Measurements from ENCODE around the gene GPR151.
A peak's percentile ranks its signal among the peaks of the same experiment; 100 is the strongest.

GPR151 gene

GRCh38 chr5:146519554-146519953 is 3.6 kb upstream of the GPR151 start:
- no peak for DNase-seq

DNA sequence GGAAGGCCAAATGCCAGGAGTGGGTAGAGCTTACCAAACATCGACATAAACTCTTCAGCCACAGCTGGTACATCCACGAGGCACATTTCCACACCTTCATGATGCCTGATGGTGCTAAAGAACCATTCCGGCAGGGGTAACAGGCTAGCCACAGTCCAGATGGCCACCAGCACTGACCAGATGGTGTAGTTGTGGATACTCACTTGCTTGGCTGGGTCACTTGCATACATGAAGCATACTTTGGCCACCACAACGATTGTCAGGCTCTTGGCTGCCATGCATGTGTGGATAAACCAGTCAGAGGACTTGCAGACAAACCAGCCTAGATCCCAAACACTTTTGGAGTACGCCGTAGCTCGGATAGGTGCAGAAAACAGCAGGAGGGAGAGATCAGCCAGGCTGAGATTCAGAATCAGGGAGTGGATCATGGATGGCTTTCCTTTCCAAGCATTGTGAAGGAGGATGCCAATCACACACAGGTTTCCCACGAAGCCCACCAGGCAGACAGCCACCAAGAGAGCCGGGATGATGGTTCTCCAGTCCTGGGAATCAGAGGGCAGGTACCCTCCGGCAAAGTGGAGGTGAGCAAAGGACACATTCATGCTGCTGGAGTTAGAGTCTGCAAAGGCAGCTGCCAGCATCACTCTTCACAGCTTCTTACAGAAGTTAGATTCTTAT is 378 bp downstream of the GPR151 start:
- DNase-seq, result no peak

DNA sequence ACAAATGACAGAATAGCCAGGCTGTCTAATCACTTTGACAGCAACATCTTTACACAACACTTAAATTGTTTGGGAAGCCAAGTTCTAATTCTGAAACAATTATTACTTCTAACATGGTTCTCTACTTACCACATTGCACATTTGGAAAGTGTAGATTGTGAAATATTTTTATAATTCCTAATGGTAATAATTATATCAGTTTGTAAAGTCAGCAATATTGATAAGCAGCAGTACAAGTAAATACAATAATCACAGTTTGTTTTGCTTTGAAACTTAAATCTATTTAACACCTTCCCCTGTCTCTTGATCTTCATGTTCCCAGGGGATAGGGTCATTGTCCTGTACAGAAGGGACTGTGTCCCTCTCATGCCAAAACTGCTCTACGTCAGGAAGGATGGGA is 1.4 kb downstream of the GPR151 start:
- DNase-seq, result no peak

DNA sequence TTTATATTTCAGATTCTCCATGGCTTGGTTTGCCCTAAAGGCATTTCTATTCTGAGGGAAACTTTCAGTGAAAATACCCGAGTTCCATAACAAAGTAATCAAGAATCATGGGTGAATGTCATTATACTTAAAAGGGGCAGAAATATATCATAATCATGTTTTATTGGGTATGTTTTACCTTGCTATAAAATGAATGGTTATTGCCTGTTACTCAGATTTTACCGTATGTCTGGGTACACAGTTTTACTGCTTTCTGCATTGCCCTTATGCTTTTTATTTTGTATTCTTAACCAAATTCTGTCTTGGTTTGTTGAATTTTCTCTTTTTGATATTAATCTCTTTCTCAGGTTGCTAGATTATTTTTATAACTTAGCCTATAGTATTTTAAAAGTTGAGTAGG is 2.5 kb downstream of the GPR151 start:
- no peak for DNase-seq

- peak; percentile 23 for DNase-seq
These were observed 5.3 kb downstream of the GPR151 start for GRCh38 chr5:146510559-146511125.

- no peak for DNase-seq
These were observed 8.6 kb downstream of the GPR151 start for GRCh38 chr5:146507428-146507827.

DNA sequence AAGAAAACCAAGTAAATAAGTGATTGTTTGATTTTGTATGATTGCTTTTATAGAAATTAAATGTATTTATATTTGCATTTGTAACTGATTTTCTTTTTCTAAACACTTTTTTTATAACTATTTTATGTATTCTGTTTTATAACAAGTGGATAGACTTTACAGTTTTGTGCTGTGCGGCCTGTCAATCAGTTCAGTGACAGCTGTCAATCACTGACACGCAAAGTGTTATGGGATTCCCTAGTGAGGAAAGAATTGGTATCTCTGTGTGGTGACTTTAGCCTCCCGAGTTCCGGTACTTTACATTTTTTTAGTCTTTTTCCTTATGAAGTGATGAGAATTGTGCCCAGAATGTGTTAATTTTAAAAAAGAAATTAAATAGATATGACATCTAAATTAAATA is 16.3 kb downstream of the GPR151 start:
- no peak for DNase-seq

DNA sequence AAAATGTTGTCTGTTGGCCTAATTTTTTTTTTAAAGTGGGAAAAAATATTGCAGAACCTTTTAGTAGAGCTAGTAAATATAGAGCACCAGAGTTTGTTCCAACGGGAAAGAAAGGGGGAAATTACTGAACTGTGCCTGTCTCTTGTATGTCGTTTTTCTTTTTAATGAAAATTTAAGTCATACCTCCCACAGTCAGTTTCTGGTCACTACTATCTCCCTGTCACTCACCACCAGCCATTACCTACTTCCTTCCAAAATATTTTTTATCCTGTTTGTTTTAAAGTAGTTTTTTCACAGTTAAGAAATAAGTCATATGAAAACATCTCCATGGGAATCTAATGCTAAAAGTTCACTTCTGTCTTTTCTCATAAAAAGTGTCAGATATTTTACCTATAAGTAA is 21.3 kb downstream of the GPR151 start:
- no peak for DNase-seq

- no peak for DNase-seq
These were observed 25.7 kb downstream of the GPR151 start for GRCh38 chr5:146490089-146490843.

DNA sequence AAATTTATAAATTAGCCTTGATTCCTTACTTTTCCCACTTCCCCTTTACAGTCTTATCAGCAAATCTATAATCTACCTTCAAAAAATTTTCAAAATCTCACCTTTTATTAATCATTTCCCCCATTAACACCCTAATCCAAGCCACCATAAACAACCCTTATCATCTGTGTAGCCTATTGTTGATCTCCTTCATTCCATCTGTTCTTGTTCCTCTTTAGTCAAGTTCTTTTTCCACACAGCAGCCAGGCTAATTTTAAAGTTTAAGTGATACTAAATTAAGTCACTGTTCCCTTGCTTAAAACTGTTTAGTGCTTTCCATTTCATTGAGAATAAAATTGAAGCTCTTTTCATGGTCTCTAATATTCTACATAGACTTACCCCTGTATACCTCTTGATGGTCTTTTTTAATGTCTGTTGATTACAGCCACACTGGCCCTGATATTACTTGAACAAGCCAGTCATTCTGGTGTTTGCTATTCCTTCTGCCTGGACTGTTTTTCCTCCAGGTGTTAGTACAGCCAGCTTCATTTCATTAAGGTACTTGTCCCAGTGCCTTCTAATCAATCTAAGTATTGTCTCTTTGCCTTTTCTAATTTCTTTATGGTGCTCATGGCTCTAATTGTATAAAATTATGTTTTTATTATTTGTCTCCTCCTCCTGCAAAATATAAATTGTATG is 31.1 kb downstream of the GPR151 start:
- DNase-seq, result no peak

DNA sequence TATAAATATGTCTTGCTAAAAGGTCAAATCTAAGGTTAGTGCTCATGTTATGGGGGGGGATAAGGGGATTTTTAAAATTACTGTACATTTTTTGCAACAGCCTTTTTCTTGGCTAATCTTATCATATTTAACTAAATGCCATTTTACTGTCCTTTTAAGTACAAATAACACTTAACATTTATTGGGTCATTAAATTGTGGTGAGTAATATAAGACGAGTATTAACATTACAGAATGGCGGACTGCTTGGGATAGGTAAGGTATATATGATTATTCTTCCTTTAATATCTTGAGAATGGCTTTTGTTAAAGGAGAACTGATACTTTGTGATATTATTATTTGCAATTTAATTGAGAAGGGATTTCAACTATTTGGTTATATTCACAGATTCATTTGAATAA is 33.2 kb downstream of the GPR151 start:
- no peak for DNase-seq

GRCh38 chr5:146475906-146476305 is 40.1 kb downstream of the GPR151 start:
- no peak for DNase-seq

- DNase-seq, result peak; percentile 50
These were observed 40.7 kb downstream of the GPR151 start for GRCh38 chr5:146475190-146475780.

GRCh38 chr5:146474065-146474464 is 41.9 kb downstream of the GPR151 start:
- DNase-seq, result peak; percentile 12

DNA sequence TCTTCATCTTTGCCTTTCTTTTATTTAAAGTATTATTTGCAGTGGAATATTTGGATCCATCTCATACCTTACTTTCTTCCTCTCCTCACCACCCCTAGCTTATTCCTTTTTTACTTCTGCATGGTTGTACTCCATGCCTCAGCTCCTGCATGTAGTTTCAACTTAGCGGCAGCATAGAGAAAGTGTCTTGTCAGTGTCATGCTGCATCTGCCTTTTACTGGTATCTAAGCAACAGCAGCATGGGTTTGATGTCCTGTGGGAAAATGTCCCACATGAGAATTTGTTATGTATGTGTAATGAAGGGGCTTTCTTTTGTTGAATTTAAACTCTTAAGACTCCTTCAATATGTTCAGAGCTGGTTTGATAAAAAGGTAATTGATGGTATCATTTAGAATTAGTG is 48.2 kb downstream of the GPR151 start:
- no peak for DNase-seq

DNA sequence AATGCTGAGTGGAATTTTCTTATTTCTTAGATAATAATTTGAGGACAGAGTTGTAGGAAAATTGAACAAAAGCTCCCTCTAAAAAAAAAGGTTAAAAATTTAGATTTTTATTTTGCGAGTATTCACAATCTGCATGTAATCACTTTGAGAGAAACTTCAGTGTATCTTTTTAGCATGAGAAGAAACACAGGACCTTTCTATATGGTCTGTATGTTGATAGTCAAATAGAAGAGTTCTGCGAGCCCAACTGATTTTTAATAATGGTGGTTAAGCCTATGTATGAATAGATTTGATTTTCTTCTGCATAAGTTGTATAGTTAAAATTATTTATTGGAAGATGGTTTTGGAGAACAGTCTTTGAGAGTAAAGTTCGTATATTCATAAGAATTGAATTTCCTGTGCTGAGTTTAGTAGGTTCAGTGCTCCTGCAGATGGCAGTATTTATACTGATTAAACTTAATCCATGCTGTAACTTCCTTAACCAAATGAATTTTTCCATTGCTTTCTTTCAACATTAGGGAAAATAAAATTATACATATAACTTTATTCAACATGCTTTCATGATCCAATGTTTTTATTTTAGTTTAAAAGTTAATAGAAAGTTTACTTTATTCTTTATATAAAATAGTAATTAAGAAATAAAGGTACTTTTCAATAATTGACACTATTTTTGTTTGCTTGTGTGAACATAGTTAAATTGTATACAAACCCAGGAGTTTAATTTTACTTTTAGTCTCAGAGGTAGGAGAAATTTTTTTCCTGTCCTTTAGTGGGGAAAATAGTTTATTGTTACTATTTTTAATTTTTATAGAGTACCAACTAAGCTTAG is 49.3 kb downstream of the GPR151 start:
- peak; percentile 66 for DNase-seq

DNA sequence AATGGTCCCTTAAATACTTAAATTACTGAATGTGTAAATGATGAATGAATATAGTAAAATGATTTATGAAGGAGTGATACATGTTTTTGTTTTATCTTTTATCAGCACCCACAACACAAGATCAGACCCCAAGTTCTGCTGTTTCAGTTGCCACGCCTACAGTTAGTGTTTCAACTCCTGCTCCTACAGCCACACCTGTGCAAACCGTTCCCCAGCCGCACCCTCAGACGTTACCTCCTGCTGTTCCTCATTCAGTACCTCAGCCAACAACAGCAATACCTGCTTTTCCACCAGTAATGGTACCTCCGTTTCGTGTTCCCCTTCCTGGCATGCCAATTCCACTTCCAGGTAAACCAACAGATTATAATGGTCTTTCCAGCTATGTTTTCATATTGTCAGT is 52.5 kb downstream of the GPR151 start:
- no peak for DNase-seq
